Right lobe of liver (tissue), 4 donors: ENCODE data around the gene EPHB1.

Experiments
- CTCF ChIP-seq, 4 donors: fragments of 200-600 bp in 3 of 4; fragments of 450-650 bp in 1 of 4; IDR thresholded peaks; one replicate each; pipeline versions ENCODE4 v1.5.1 to v1.8.0; 2016 to 2022; ENCODE audit warnings: antibody characterized with exemption in 4 of 4, mild to moderate bottlenecking in 2 of 4
- POLR2A ChIP-seq: fragments of 450-650 bp; IDR thresholded peaks from one replicate; pipeline ENCODE4 v1.6.1; 2017; ENCODE audit warnings: antibody characterized with exemption, mild to moderate bottlenecking
- donor health status: DM: no; HTN: no; CAD: no.
- donor health status: DM: no; HTN: no; CAD: no.
- donor health status: DM: no; HTN: yes; CAD: no.

DNA sequence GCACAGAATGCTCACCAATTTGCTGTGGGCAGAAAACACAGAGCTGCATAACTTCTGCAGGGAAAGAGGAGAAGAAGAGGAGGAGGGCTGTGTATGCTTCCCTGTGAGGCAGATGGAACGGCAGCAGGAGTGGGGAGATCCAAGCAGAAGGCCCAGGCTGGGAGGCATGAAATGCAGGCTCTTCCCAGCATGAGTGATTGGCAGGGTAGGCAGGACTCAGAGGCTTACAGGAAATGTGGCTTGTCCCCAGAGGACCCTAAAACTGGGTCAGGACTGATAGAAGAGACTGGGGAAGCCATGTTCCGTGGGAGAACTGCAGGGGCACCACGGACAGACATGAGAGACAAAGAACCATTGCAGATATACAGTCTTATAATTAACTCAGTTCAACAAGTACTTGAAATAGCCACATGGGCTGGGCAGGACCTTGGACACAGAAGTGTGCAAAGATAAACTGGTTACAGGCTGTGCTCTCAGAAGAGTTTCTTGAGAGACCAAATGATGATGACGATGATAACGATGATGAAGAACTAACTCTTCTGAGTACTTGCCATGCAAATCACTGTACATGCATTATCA, 286.9 kb downstream of the EPHB1 start:
- TF ChIP-seq CTCF (IDR thresholded peaks at IDR 0.05): no peak
- TF ChIP-seq POLR2A: no peak
